A673 (cell line): ENCODE measurements around the gene TAS2R1.

Experiments used
- CTCF ChIP-seq: fragments of 300-800, 200-600 bp; sonication (generic); conservative IDR thresholded peaks from 2 replicates; pipeline ENCODE4 v1.5.1; 2017; ENCODE audit warnings: low read depth, mild to moderate bottlenecking, antibody characterized with exemption, low read length, moderate library complexity, mixed read lengths
- EZH2 ChIP-seq: fragments of 200-600 bp; sonication (generic); IDR thresholded peaks from 2 replicates; pipeline ENCODE4 v1.6.1; 2017; ENCODE audit warnings: borderline replicate concordance, low read depth, mild to moderate bottlenecking, mixed read lengths, antibody characterized with exemption, low read length; ENCODE audit not compliant: poor library complexity, severe bottlenecking

GRCh38 chr5:9658706-9659105 is 28.6 kb upstream of the TAS2R1 start:
- TF ChIP-seq CTCF (no peak), EZH2 (no peak)
